Right lobe of liver (tissue), 4 donors: ENCODE results near the gene LRP3.

Experiments
- CTCF ChIP-seq, 4 donors: fragments of 200-600 bp in 3 of 4; fragments of 450-650 bp in 1 of 4; IDR thresholded peaks; one replicate each; pipeline versions ENCODE4 v1.5.1 to v1.8.0; 2016 to 2022; ENCODE audit warnings: antibody characterized with exemption in 4 of 4, mild to moderate bottlenecking in 2 of 4
- POLR2A ChIP-seq: fragments of 450-650 bp; IDR thresholded peaks from one replicate; pipeline ENCODE4 v1.6.1; 2017; ENCODE audit warnings: antibody characterized with exemption, mild to moderate bottlenecking
- donor health status: DM: no; HTN: no; CAD: no.
- donor health status: DM: no; HTN: no; CAD: no.
- donor health status: DM: no; HTN: yes; CAD: no.

- TF ChIP-seq CTCF (IDR thresholded peaks at IDR 0.05) (no peak), POLR2A (no peak)
These were observed 935 bp downstream of the LRP3 start for GRCh38 chr19:33194886-33195644.
